ENCODE measurements around the gene SYT12. TPM values are rescaled to one million over a fixed set of nuclear protein-coding genes. Genes with fewer than 3 reads are reported as not detected.
A peak's percentile ranks its signal among the peaks of the same experiment; 100 is the strongest.

Gene SYT12
- total and polyA plus RNA-seq, 4 donors: 0.12 to 0.25 (median 0.17) TPM; not detected in 1

DNA sequence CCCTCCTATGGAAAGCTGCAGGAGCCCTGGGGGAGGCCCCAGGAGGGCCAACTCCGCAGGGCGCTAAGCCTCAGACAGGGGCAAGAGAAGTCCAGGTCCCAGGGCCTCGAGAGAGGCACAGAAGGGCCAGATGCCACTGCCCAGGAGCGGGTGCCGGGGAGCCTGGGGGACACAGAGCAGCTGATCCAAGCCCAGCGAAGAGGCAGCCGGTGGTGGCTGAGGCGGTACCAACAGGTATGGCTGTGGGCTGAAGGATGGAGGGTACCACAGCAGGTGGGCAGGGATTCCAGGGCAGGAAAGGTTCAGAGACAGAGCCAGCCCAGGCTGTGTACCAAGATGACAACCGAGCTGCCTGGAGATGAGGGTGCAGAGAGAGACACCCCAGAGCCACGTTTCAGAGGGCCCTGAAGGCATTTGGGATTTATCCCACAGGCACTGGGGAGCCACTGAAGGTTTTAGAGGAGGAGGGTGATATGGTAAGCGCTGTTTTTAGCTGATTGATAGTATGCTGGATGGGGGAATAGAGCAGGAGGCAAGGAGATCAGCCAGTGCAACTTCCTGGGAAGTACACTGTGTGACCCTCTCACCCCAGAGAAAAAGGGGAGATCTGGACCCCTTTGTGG, 47.4 kb upstream of the SYT12 start:
- TF ChIP-seq, protein P1, sequence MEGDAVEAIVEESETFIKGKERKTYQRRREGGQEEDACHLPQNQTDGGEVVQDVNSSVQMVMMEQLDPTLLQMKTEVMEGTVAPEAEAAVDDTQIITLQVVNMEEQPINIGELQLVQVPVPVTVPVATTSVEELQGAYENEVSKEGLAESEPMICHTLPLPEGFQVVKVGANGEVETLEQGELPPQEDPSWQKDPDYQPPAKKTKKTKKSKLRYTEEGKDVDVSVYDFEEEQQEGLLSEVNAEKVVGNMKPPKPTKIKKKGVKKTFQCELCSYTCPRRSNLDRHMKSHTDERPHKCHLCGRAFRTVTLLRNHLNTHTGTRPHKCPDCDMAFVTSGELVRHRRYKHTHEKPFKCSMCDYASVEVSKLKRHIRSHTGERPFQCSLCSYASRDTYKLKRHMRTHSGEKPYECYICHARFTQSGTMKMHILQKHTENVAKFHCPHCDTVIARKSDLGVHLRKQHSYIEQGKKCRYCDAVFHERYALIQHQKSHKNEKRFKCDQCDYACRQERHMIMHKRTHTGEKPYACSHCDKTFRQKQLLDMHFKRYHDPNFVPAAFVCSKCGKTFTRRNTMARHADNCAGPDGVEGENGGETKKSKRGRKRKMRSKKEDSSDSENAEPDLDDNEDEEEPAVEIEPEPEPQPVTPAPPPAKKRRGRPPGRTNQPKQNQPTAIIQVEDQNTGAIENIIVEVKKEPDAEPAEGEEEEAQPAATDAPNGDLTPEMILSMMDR (IDR thresholded peaks at IDR 0.05; ENCODE audit: control extremely low read depth, extremely low read depth): no peak
- H3K27ac ChIP-seq (ENCODE audit: low read depth in 1 of 2, low read length in 1 of 2): no peak overlapping the region
- no peak overlapping the region for H3K4me3 ChIP-seq
- H3K4me1 ChIP-seq (ENCODE audit: control insufficient read depth in 5 of 5, insufficient read depth in 5 of 5, low read length in 5 of 5): peaks cover 0 to 5% (median 0%) of the 10 kb centered on the region in 5 donors
- DNase-seq: no peak
- no peak for ATAC-seq (ENCODE audit: insufficient read depth, low FRiP score)
- no peaks in the 10 kb centered on the region for H3K36me3 ChIP-seq (ENCODE audit: control insufficient read depth in 4 of 4, insufficient read depth in 4 of 4, low read length in 4 of 4)
- H3K9ac ChIP-seq (ENCODE audit: insufficient read depth in 1 of 2, low read length in 2 of 2): no peak overlapping the region
- WGBS, 2 donors: 71 to 73% methylated on average over 11 of the region's 11 CpGs
- peaks cover 0 to 1% (median 0%) of the 10 kb centered on the region in 3 donors for H3K27me3 ChIP-seq (ENCODE audit: control insufficient read depth in 3 of 3, insufficient read depth in 3 of 3, low read length in 2 of 3)
- H3K9me3 ChIP-seq (ENCODE audit: control insufficient read depth in 4 of 4, insufficient read depth in 3 of 4, low read length in 3 of 4): peaks cover 0 to 10% (median 1%) of the 10 kb centered on the region in 4 donors

DNA sequence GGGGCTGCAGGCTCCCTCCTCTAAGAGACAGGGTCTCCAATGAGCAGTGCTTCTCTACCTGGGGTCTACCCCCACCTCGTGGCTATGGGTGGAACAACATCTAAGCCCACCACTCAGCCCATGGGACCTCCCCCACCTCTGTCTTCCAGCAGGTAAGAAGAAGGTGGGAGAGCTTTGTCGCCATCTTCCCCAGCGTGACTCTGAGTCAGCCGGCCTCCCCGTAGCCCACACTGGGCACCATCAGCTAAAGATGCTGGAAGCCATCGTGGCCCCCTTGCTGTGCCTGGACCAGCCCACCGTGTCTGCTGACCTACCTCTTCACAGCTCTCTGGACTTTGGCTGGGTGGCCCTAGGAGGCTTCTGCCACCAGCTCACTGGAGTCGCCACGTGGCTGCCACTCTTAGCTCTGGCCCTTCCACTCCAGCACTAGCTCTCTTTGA, 46.9 kb upstream of the SYT12 start:
- TF ChIP-seq, protein P1 (IDR thresholded peaks at IDR 0.05; ENCODE audit: control extremely low read depth, extremely low read depth): no peak
- H3K4me3 ChIP-seq: no peak overlapping the region
- 55 to 56% methylated on average over 9 of the region's 9 CpGs for WGBS, 2 donors
- H3K4me1 ChIP-seq (ENCODE audit: control insufficient read depth in 5 of 5, insufficient read depth in 5 of 5, low read length in 5 of 5): peaks cover 0 to 4% (median 0%) of the 10 kb centered on the region in 5 donors
- no peaks in the 10 kb centered on the region for H3K27me3 ChIP-seq (ENCODE audit: control insufficient read depth in 3 of 3, insufficient read depth in 3 of 3, low read length in 2 of 3)
- H3K9ac ChIP-seq (ENCODE audit: insufficient read depth in 1 of 2, low read length in 2 of 2): no peak overlapping the region
- H3K36me3 ChIP-seq (ENCODE audit: control insufficient read depth in 4 of 4, insufficient read depth in 4 of 4, low read length in 4 of 4): no peaks in the 10 kb centered on the region
- no peak overlapping the region for H3K27ac ChIP-seq (ENCODE audit: low read depth in 1 of 2, low read length in 1 of 2)
- DNase-seq (peak; percentile 15 to 39 (median 37)), ATAC-seq (ENCODE audit: insufficient read depth, low FRiP score) (no peak)
- peaks cover 0 to 10% (median 1%) of the 10 kb centered on the region in 4 donors for H3K9me3 ChIP-seq (ENCODE audit: control insufficient read depth in 4 of 4, insufficient read depth in 3 of 4, low read length in 3 of 4)

DNA sequence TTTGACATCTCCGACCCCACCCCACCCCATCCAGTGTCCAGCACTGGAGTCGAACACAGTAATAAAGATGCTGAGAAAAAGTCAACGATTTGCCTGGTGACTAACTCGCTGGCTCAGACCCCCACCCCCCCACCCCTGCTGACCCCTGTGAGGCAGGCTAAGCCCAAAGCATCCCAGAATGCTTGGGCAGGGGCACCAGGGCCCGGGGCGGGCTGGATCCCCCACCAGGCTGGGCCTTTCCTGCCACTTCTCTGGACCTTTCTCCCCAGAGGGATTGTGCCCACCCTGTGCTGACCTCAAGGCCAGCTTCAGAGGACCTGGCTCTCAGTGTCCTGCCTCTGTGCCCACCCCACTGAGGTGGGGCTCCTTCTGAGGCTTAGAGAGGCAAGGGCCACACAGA, 46.0 kb upstream of the SYT12 start:
- Histone ChIP-seq H3K9ac (ENCODE audit: insufficient read depth in 1 of 2, low read length in 2 of 2) (no peak overlapping the region), H3K4me1 (ENCODE audit: control insufficient read depth in 5 of 5, insufficient read depth in 5 of 5, low read length in 5 of 5) (no peaks in the 10 kb centered on the region), H3K9me3 (ENCODE audit: control insufficient read depth in 4 of 4, insufficient read depth in 3 of 4, low read length in 3 of 4) (peaks cover 0 to 8% (median 1%) of the 10 kb centered on the region in 4 donors), H3K4me3 (no peak overlapping the region), H3K27ac (ENCODE audit: low read depth in 1 of 2, low read length in 1 of 2) (no peak overlapping the region), H3K36me3 (ENCODE audit: control insufficient read depth in 4 of 4, insufficient read depth in 4 of 4, low read length in 4 of 4) (no peaks in the 10 kb centered on the region), H3K27me3 (ENCODE audit: control insufficient read depth in 3 of 3, insufficient read depth in 3 of 3, low read length in 2 of 3) (no peaks in the 10 kb centered on the region)
- TF ChIP-seq, protein P1 (IDR thresholded peaks at IDR 0.05; ENCODE audit: control extremely low read depth, extremely low read depth): no peak
- 87 to 89% methylated on average over 6 of the region's 6 CpGs for WGBS, 2 donors
- no peak for DNase-seq
- ATAC-seq (ENCODE audit: insufficient read depth, low FRiP score): no peak

All from lung (tissue), 12 donors.